Measurements from ENCODE around the gene FKBP11.
"Not testable (repeated sequence)": the region's sequence is repeated elsewhere in the genome, so short reads cannot be mapped to it uniquely, and the experiment has no call there.

Gene FKBP11

GRCh38 chr12:48903982-48904411 is 21.3 kb downstream of the FKBP11 start:
- DNase-seq, result peak; percentile 68

GRCh38 chr12:48903363-48903981 is 21.8 kb downstream of the FKBP11 start:
- no peak for DNase-seq

GRCh38 chr12:48901278-48901677 is 24.0 kb downstream of the FKBP11 start:
- no peak for DNase-seq

GRCh38 chr12:48899651-48900050 is 25.6 kb downstream of the FKBP11 start:
- no peak for DNase-seq

GRCh38 chr12:48894271-48894670 is 31.0 kb downstream of the FKBP11 start:
- no peak for DNase-seq

- DNase-seq, result peak; percentile 38
These were observed 34.5 kb downstream of the FKBP11 start for GRCh38 chr12:48890657-48891418.

- DNase-seq, result no peak
These were observed 35.6 kb downstream of the FKBP11 start for GRCh38 chr12:48889679-48890078.

- DNase-seq, result no peak
These were observed 41.8 kb downstream of the FKBP11 start for GRCh38 chr12:48883305-48884161.

GRCh38 chr12:48882972-48883304 is 42.4 kb downstream of the FKBP11 start:
- DNase-seq, result no peak

GRCh38 chr12:48882315-48882687 is 43.0 kb downstream of the FKBP11 start:
- no peak for DNase-seq

- DNase-seq, result no peak
These were observed 43.5 kb downstream of the FKBP11 start for GRCh38 chr12:48881686-48882314.

GRCh38 chr12:48880647-48881046 is 44.6 kb downstream of the FKBP11 start:
- no peak for DNase-seq

GRCh38 chr12:48878548-48878947 is 46.7 kb downstream of the FKBP11 start:
- DNase-seq, result no peak

- DNase-seq, result no peak
These were observed 49.3 kb downstream of the FKBP11 start for GRCh38 chr12:48875944-48876515.

- DNase-seq, result not testable (repeated sequence)
These were observed 51.8 kb downstream of the FKBP11 start for GRCh38 chr12:48873534-48873933.

GRCh38 chr12:48873096-48873495 is 52.2 kb downstream of the FKBP11 start:
- no peak for DNase-seq
